ENCODE data around the gene GPC5.

- TF ChIP-seq SIN3A (IDR thresholded peaks at IDR 0.05; ENCODE audit: borderline replicate concordance, insufficient read depth, low read length) (no peak), REST (IDR thresholded peaks at IDR 0.05; ENCODE audit: insufficient read depth in 1 of 2, low read depth in 2 of 2, low read length in 2 of 2) (no peak), POLR2AphosphoS5 (IDR thresholded peaks at IDR 0.05; ENCODE audit: low read depth, low read length) (no peak)
These were observed 1223.6 kb downstream of the GPC5 start for GRCh38 chr13:92621985-92622384.

All from PFSK-1 (cell line).